Posterior vena cava (tissue), 2 donors: Measurements from ENCODE around the gene ULK4. TPM values are rescaled to one million over a fixed set of nuclear protein-coding genes. Genes with fewer than 3 reads are reported as not detected.

Experiments
- DNase-seq: peaks from one replicate; pipeline ENCODE4 v3.0.0-alpha.2; 2020; ENCODE audit warnings: low spot score
- intact Hi-C, 2 donors: fragments of 100-400 bp; cut with DNase I; formaldehyde crosslinking; loops; one replicate each; pipeline versions ENCODE4 v1.14.1 to v1.14.2; 2022 to 2023
- total RNA-seq, 2 donors: library from RNA; stranded (reverse); fragmentation: NEBNext Ultra II Directional; extraction: Animal tissue kit (Norgen Biotek cat#: 25700); gene quantifications; one replicate each; pipeline ENCODE4 v1.2.1, GENCODE V29; 2021
- donor health status: DM: yes; HTN: yes; CAD: no.
- donor health status: DM: yes; HTN: yes; CAD: no.

The ULK4 gene
- total RNA-seq, 2 donors from 2014 or later: 7.5 to 7.8 TPM

GRCh38 chr3:41966206-41966605 is 4.3 kb upstream of the ULK4 start:
- intact Hi-C loops: no loop called here
- no peak for DNase-seq

- DNase-seq: no peak
- intact Hi-C loops: no loop called here
These were observed 1.9 kb upstream of the ULK4 start for GRCh38 chr3:41963823-41964222.

- peak; percentile 88 for DNase-seq
- intact Hi-C loops: no loop called here
These were observed 815 bp downstream of the ULK4 start for GRCh38 chr3:41960826-41961750.

- intact Hi-C loops: no loop called here
- no peak for DNase-seq
These were observed 5.3 kb downstream of the ULK4 start for GRCh38 chr3:41956574-41956973.

GRCh38 chr3:41955192-41955591 is 6.7 kb downstream of the ULK4 start:
- DNase-seq: no peak
- intact Hi-C loops: no loop called here

GRCh38 chr3:41943311-41943843 is 18.5 kb downstream of the ULK4 start:
- intact Hi-C loops: no loop called here
- no peak for DNase-seq

- intact Hi-C loops: no loop called here
- no peak for DNase-seq
These were observed 21.5 kb downstream of the ULK4 start for GRCh38 chr3:41940393-41940792.

- intact Hi-C loops: no loop called here
- DNase-seq: no peak
These were observed 25.5 kb downstream of the ULK4 start for GRCh38 chr3:41936384-41936783.

- intact Hi-C loops: no loop called here
- no peak for DNase-seq
These were observed 28.7 kb downstream of the ULK4 start for GRCh38 chr3:41933154-41933676.

GRCh38 chr3:41932464-41932863 is 29.4 kb downstream of the ULK4 start:
- intact Hi-C loops: no loop called here
- DNase-seq: no peak

- intact Hi-C loops: no loop called here
- no peak for DNase-seq
These were observed 41.4 kb downstream of the ULK4 start for GRCh38 chr3:41920406-41920965.

- DNase-seq: no peak
- intact Hi-C loops: no loop called here
These were observed 46.5 kb downstream of the ULK4 start for GRCh38 chr3:41915353-41915752.

GRCh38 chr3:41912280-41912679 is 49.6 kb downstream of the ULK4 start:
- intact Hi-C loops: loop anchor here in 1 of 2 donors (5.0 kb wide), 1 partner anchor 290 kb away; no protein-coding TSS in a partner anchor

GRCh38 chr3:41907330-41908073 is 54.4 kb downstream of the ULK4 start:
- DNase-seq: no peak
- intact Hi-C loops: loop anchor here in 1 of 2 donors (10.0 kb wide), 1 partner anchor 287 kb away; no protein-coding TSS in a partner anchor

More at GRCh38 chr3:41912280-41912679, 49.6 kb downstream of the ULK4 start:
- no peak for DNase-seq

- DNase-seq: no peak
- intact Hi-C loops: loop anchor here in 1 of 2 donors (10.0 kb wide), 1 partner anchor 295 kb away; no protein-coding TSS in a partner anchor
These were observed 61.6 kb downstream of the ULK4 start for GRCh38 chr3:41900265-41900664.

GRCh38 chr3:41898631-41899030 is 63.3 kb downstream of the ULK4 start:
- intact Hi-C loops: loop anchor here (5.0 to 10.0 kb wide), 3 partner anchors 199 to 296 kb away; no protein-coding TSS in a partner anchor
- no peak for DNase-seq

- intact Hi-C loops: loop anchor here (10.0 kb wide), 2 partner anchors 221 to 301 kb away; no protein-coding TSS in a partner anchor
- no peak for DNase-seq
These were observed 67.9 kb downstream of the ULK4 start for GRCh38 chr3:41893977-41894376.

- intact Hi-C loops: loop anchor here in 1 of 2 donors (10.0 kb wide), 1 partner anchor 1304 kb away; no protein-coding TSS in a partner anchor
- DNase-seq: no peak
These were observed 73.4 kb downstream of the ULK4 start for GRCh38 chr3:41888368-41889076.
